Prostate gland (tissue), 2 donors: Measurements from ENCODE around the gene FAM184B. TPM values are rescaled to one million over a fixed set of nuclear protein-coding genes. Genes with fewer than 3 reads are reported as not detected.

ENCODE experiments used
- DNase-seq: peaks from one replicate; pipeline ENCODE4 v3.0.0-alpha.2; 2019; ENCODE audit warnings: low spot score
- H3K27ac ChIP-seq, 2 donors: fragments of 200-600 bp; sonication (generic); 2 replicates each; pipeline ENCODE4 v1.5.1; 2017 to 2019
- H3K27me3 ChIP-seq: fragments of 200-600 bp; sonication (generic); replicated peaks from 2 replicates; pipeline ENCODE4 v1.5.1; 2019; ENCODE audit not compliant: insufficient read depth
- H3K36me3 ChIP-seq, 2 donors: fragments of 200-600 bp; sonication (generic); 1 replicate in 1 of 2; 2 replicates in 1 of 2; pipeline versions ENCODE4 v1.5.1 to v1.8.1; 2017 to 2019
- H3K4me1 ChIP-seq: fragments of 200-600 bp; sonication (generic); replicated peaks from 2 replicates; pipeline ENCODE4 v1.5.1; 2019
- H3K4me3 ChIP-seq, 2 donors: fragments of 200-600 bp; sonication (generic); 2 replicates each; pipeline ENCODE4 v1.5.1; 2017 to 2019
- H3K9me3 ChIP-seq: fragments of 200-600 bp; sonication (generic); 2 replicates; pipeline ENCODE4 v1.5.1; 2017
- POLR2A ChIP-seq: fragments of 450-650 bp; IDR thresholded peaks from one replicate; pipeline ENCODE4 v1.6.1; 2016; ENCODE audit warnings: antibody characterized with exemption, mild to moderate bottlenecking
- POLR2AphosphoS5 ChIP-seq: sonication (generic); formaldehyde crosslinking; IDR thresholded peaks from one replicate; pipeline ENCODE4 v1.6.1; 2017; ENCODE audit warnings: antibody characterized with exemption
- WGBS: methylation state at CpG from one replicate; pipeline ENCODE4 v1.1.5; 2018; 5-methylcytosine and 5-hydroxymethylcytosine counted together
- intact Hi-C: fragments of 100-400 bp; cut with DNase I; formaldehyde crosslinking; loops from one replicate; pipeline ENCODE4 v1.14.2; 2022
- total RNA-seq, 2 donors: library from RNA; depleted of rRNA; stranded (reverse); fragments of >200 nt; gene quantifications; one replicate each; pipeline ENCODE4 v1.1.0, GENCODE V29; 2016
- TF ChIP-seq, protein P1 (sequence below), 4 experiments: fragments of 200-600 bp in 2 of 4; fragments of 450-650 bp in 2 of 4; sonication (generic) in 2 of 4; IDR thresholded peaks; 1 replicate in 3 of 4; 2 replicates in 1 of 4; pipeline ENCODE4 v1.5.1; 2016 to 2019; ENCODE audit warnings: antibody characterized with exemption in 4 of 4, mild to moderate bottlenecking in 2 of 4, moderate library complexity in 2 of 4

FAM184B gene
- total RNA-seq, 2 donors from 2014 or later: 0.09 to 0.34 TPM

DNA sequence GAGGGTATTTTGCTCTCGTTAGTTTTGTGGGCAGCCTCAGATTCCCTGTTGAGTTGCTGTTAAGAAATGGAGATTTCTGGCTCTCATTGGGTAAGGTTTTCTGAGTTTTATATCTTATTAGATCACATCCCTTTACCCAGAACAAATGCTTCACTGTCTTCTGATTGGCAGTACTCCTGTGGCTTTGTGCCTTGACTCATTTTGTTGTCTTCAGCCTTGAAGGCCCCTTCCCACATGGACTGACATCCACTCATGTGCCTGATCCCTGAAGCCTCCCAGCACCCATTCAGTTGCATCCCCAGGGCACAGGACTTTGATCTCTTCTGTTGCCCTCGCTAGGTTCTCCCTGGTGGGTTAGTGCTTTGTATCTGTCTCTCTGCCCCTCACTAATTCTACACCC, 156.6 kb downstream of the FAM184B start:
- no peaks in the 10 kb centered on the region for H3K4me1 ChIP-seq
- H3K27me3 ChIP-seq: no peaks in the 10 kb centered on the region
- no peak overlapping the region for H3K27ac ChIP-seq
- 83% methylated on average over 2 of the region's 2 CpGs for WGBS
- TF ChIP-seq POLR2A (no peak), POLR2AphosphoS5 (no peak)
- TF ChIP-seq, protein P1, sequence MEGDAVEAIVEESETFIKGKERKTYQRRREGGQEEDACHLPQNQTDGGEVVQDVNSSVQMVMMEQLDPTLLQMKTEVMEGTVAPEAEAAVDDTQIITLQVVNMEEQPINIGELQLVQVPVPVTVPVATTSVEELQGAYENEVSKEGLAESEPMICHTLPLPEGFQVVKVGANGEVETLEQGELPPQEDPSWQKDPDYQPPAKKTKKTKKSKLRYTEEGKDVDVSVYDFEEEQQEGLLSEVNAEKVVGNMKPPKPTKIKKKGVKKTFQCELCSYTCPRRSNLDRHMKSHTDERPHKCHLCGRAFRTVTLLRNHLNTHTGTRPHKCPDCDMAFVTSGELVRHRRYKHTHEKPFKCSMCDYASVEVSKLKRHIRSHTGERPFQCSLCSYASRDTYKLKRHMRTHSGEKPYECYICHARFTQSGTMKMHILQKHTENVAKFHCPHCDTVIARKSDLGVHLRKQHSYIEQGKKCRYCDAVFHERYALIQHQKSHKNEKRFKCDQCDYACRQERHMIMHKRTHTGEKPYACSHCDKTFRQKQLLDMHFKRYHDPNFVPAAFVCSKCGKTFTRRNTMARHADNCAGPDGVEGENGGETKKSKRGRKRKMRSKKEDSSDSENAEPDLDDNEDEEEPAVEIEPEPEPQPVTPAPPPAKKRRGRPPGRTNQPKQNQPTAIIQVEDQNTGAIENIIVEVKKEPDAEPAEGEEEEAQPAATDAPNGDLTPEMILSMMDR (IDR thresholded peaks at IDR 0.05): no peak
- H3K36me3 ChIP-seq: peaks cover 9 to 20% of the 10 kb centered on the region in 2 donors
- intact Hi-C loops: no loop called here
- DNase-seq: no peak
- H3K9me3 ChIP-seq: no peaks in the 10 kb centered on the region
- H3K4me3 ChIP-seq: no peak overlapping the region

DNA sequence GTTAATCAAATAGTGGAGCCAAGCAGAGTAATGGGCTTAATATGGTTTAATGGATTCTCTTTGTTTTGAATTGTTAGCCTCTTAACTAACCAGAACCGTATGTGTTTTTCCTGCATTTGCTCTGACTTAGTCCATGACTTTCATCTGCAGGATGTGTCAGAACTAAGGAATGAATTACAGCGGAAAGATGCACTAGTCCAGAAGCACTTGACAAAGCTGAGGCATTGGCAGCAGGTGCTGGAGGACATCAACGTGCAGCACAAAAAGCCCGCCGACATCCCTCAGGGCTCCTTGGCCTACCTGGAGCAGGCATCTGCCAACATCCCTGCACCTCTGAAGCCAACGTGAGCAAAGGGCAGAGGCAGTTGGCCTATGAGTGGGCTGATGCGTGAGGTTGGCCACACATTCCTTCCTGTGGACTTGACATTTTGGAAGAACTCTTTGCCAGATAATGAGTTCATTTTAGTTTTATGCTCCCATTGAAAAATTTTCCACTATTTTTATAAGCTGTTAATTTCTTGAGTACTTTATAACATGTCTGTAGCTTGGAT, 157.9 kb downstream of the FAM184B start:
- no peaks in the 10 kb centered on the region for H3K27me3 ChIP-seq
- H3K27ac ChIP-seq: no peak overlapping the region
- no peak overlapping the region for H3K4me3 ChIP-seq
- no peaks in the 10 kb centered on the region for H3K9me3 ChIP-seq
- intact Hi-C loops: no loop called here
- no peak for DNase-seq
- no peaks in the 10 kb centered on the region for H3K4me1 ChIP-seq
- H3K36me3 ChIP-seq: peaks cover 9 to 20% of the 10 kb centered on the region in 2 donors
- WGBS: 77% methylated on average over 7 of the region's 7 CpGs
- TF ChIP-seq POLR2A: no peak
- TF ChIP-seq, protein P1 (IDR thresholded peaks at IDR 0.05): no peak
- TF ChIP-seq POLR2AphosphoS5: no peak

DNA sequence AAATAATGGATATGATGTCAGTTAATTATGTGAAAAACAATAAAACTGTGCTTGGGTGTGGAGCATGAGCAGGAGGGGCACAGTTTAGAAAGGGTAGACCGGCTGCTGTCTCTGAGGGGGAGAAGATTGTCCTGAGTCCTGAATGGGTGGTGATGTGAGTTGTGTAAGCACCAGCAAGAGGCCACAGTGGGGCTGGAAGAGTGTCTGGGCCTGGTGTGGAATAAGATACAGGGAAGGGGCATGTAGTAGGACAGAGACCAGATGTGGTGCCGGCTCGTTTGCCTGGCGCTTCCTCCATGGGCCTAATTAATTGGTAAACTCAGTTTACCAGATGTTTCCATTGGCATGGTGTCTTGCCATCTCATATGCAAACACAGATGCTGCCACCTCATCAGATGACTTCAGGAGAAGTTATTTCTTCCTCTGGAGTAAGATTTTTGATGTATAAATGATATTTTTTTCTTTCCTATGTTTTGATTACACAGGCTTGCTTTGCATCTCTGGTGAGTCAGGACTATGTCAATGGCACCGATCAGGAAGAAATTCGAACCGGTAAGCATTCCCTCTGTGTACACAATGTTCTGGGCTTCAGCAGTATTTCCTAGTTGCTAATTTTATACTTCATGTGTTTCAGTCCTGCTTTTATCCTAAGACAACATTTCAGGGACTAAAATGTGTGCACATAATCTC, 161.9 kb downstream of the FAM184B start:
- Histone ChIP-seq H3K27ac (no peak overlapping the region), H3K27me3 (no peaks in the 10 kb centered on the region), H3K4me3 (no peak overlapping the region), H3K9me3 (no peaks in the 10 kb centered on the region), H3K4me1 (peaks cover 10% of the 10 kb centered on the region), H3K36me3 (peaks cover 4 to 6% of the 10 kb centered on the region in 2 donors)
- TF ChIP-seq, protein P1 (IDR thresholded peaks at IDR 0.05): no peak
- TF ChIP-seq POLR2A (no peak), POLR2AphosphoS5 (no peak)
- intact Hi-C loops: no loop called here
- 43% methylated on average over 7 of the region's 7 CpGs for WGBS
- no peak for DNase-seq

DNA sequence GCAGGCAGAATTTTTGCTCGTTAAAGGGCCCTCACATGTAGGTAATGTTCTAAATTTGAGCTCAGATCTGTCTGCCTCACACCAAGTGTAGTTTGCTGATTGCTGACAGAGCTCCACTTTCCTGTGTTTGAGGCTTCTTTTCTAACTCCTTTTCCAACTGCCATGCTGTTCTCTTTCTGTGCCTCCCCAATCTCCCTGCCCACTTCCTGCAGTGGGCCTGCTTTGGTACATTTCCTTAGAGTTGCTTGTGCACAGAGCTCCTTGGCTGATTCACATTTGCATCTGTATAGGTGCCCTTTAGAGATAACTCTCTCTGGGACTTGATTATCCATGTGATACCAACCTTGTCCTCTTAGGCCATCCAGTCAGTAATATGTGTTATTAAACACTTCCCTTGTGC, 162.5 kb downstream of the FAM184B start:
- no peaks in the 10 kb centered on the region for H3K27me3 ChIP-seq
- DNase-seq: no peak
- H3K4me1 ChIP-seq: peaks cover 10% of the 10 kb centered on the region
- intact Hi-C loops: no loop called here
- H3K9me3 ChIP-seq: no peaks in the 10 kb centered on the region
- H3K4me3 ChIP-seq: no peak overlapping the region
- peaks cover 0 to 6% of the 10 kb centered on the region in 2 donors for H3K36me3 ChIP-seq
- TF ChIP-seq, protein P1 (IDR thresholded peaks at IDR 0.05): no peak
- no peak for TF ChIP-seq POLR2AphosphoS5
- no peak for TF ChIP-seq POLR2A
- WGBS: 39% methylated on average over 1 of the region's 1 CpG
- no peak overlapping the region for H3K27ac ChIP-seq

DNA sequence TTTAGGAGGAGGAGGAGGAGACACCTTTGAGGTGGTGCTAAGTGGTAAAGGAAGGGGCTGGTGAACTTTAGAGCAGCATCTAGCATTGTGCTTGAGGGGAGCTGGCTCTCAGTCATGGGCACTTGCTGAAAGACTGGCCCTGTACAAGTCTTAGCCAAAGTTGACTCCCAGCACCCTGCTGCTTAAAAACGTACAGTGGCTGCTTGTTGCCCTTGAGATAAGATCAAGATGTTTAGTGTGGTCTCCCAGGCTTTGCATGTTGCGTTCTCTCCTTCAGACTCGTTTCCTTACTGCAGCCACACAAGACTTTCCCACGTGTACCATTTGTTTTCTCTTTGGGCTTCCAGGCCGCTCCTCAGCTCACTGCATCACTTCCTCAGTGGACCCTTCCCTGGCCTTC, 165.1 kb downstream of the FAM184B start:
- no peaks in the 10 kb centered on the region for H3K9me3 ChIP-seq
- H3K27ac ChIP-seq: no peak overlapping the region
- 57% methylated on average over 5 of the region's 5 CpGs for WGBS
- H3K36me3 ChIP-seq: no peaks in the 10 kb centered on the region
- DNase-seq: no peak
- TF ChIP-seq, protein P1 (IDR thresholded peaks at IDR 0.05): no peak
- H3K27me3 ChIP-seq: no peaks in the 10 kb centered on the region
- intact Hi-C loops: no loop called here
- H3K4me3 ChIP-seq: no peak overlapping the region
- peaks cover 10% of the 10 kb centered on the region for H3K4me1 ChIP-seq
